HepG2 (cell line): ENCODE measurements around the gene GRID1.

Experiments used
- EZH2 ChIP-seq: conservative IDR thresholded peaks from 2 replicates; pipeline ENCODE4 v1.6.1; 2012; ENCODE audit warnings: mild to moderate bottlenecking, low read depth, low read length, moderate library complexity
- GATAD2A ChIP-seq: IDR thresholded peaks from 2 replicates; pipeline ENCODE4 v1.6.1; 2016
- HNF4A ChIP-seq: sonication (generic); formaldehyde crosslinking; IDR thresholded peaks from 2 replicates; pipeline ENCODE4 v1.4.0; 2020; ENCODE audit warnings: missing genetic modification reagents
- NCOA2 ChIP-seq: sonication (generic); formaldehyde crosslinking; IDR thresholded peaks from 2 replicates; pipeline ENCODE4 v1.8.0; 2022; ENCODE audit warnings: inconsistent platforms
- NPAS2 ChIP-seq: sonication (generic); formaldehyde crosslinking; IDR thresholded peaks from 2 replicates; pipeline ENCODE4 v1.8.0; 2022; ENCODE audit warnings: mild to moderate bottlenecking, missing genetic modification reagents, borderline replicate concordance
- YEATS4 ChIP-seq: sonication (generic); formaldehyde crosslinking; IDR thresholded peaks from 2 replicates; pipeline ENCODE4 v1.4.0; 2020; ENCODE audit warnings: missing genetic modification reagents, borderline replicate concordance
- ZBTB1 ChIP-seq: sonication (generic); formaldehyde crosslinking; IDR thresholded peaks from 2 replicates; pipeline ENCODE4 v1.4.0; 2020; ENCODE audit warnings: missing genetic modification reagents, borderline replicate concordance
- ZNF160 ChIP-seq: sonication (generic); formaldehyde crosslinking; IDR thresholded peaks from 2 replicates; pipeline ENCODE4 v1.8.0; 2022; ENCODE audit warnings: mild to moderate bottlenecking, inconsistent platforms, missing genetic modification reagents
- ZNF672 ChIP-seq: sonication (generic); formaldehyde crosslinking; IDR thresholded peaks from 2 replicates; pipeline ENCODE4 v1.8.1; 2022; ENCODE audit warnings: missing genetic modification reagents
- TF ChIP-seq, protein P1 (sequence below): IDR thresholded peaks from 2 replicates; pipeline ENCODE4 v1.6.1; 2012; ENCODE audit warnings: inconsistent platforms
- TF ChIP-seq, protein P2 (sequence below): sonication (generic); formaldehyde crosslinking; IDR thresholded peaks from 2 replicates; pipeline ENCODE4 v1.5.0; 2020; ENCODE audit warnings: mild to moderate bottlenecking, missing genetic modification reagents, moderate library complexity
- TF ChIP-seq, protein P3 (sequence below): IDR thresholded peaks from 2 replicates; pipeline ENCODE4 v1.6.1; 2016

DNA sequence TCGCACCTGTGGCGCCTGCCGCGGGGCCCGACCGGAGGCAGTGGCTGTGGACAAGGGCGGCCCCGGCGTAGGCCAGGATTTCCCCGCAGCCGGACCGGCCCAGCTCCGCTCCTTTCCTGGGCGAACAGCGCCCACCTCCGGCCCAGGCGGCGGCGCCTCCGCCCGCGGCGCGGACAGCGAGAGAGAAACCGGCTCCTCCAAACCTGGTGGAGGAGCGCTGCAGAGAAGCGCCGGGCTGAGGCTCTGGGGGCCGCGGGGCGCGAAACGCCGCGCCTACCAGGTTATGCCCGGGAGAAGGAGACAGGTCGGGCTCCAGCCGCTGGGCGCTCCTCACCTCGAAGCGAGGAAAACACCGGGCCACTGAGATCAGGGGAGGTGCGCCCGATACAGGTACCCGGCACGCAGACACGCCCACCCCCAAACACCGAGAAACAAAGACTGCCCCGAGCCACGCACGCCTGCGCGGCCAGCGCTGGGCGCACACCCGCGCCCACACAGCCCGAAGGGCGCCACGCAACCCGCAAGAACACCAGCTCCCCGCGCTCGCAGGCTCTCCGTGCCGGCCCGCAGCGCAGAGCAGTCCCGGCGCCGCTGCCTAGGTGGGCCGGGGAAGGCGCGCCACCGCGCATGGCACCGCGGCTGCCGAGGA is 3.3 kb downstream of the GRID1 start:
- TF ChIP-seq HNF4A (CRISPR knock-in tag) (no peak), ZBTB1 (CRISPR knock-in tag) (no peak), NCOA2 (CRISPR knock-in tag) (no peak), NPAS2 (CRISPR knock-in tag) (no peak), EZH2 (no peak), ZNF160 (CRISPR knock-in tag) (no peak), GATAD2A (CRISPR knock-in tag) (no peak), ZNF672 (no peak), YEATS4 (CRISPR knock-in tag) (no peak)
- TF ChIP-seq, protein P1, sequence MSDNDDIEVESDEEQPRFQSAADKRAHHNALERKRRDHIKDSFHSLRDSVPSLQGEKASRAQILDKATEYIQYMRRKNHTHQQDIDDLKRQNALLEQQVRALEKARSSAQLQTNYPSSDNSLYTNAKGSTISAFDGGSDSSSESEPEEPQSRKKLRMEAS: no peak
- TF ChIP-seq, protein P2, sequence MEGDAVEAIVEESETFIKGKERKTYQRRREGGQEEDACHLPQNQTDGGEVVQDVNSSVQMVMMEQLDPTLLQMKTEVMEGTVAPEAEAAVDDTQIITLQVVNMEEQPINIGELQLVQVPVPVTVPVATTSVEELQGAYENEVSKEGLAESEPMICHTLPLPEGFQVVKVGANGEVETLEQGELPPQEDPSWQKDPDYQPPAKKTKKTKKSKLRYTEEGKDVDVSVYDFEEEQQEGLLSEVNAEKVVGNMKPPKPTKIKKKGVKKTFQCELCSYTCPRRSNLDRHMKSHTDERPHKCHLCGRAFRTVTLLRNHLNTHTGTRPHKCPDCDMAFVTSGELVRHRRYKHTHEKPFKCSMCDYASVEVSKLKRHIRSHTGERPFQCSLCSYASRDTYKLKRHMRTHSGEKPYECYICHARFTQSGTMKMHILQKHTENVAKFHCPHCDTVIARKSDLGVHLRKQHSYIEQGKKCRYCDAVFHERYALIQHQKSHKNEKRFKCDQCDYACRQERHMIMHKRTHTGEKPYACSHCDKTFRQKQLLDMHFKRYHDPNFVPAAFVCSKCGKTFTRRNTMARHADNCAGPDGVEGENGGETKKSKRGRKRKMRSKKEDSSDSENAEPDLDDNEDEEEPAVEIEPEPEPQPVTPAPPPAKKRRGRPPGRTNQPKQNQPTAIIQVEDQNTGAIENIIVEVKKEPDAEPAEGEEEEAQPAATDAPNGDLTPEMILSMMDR (CRISPR knock-in tag): peak; percentile 54
- TF ChIP-seq, protein P3, sequence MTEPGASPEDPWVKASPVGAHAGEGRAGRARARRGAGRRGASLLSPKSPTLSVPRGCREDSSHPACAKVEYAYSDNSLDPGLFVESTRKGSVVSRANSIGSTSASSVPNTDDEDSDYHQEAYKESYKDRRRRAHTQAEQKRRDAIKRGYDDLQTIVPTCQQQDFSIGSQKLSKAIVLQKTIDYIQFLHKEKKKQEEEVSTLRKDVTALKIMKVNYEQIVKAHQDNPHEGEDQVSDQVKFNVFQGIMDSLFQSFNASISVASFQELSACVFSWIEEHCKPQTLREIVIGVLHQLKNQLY: no peak
